Fibroblast of pulmonary artery (primary cell): ENCODE results near the gene GINS2.

Source experiments
- DNase-seq: peaks from one replicate; pipeline ENCODE4 v3.0.0-alpha.2; 2010; ENCODE audit warnings: low read depth
- H3K4me3 ChIP-seq: replicated peaks from 2 replicates; pipeline ENCODE4 v1.5.1; 2011; ENCODE audit warnings: low read depth, mild to moderate bottlenecking, control low read depth, low read length, moderate library complexity
- CTCF ChIP-seq: IDR thresholded peaks from 2 replicates; pipeline ENCODE4 v1.5.1; 2011; ENCODE audit warnings: mild to moderate bottlenecking, control low read depth, low read length, inconsistent platforms; ENCODE audit errors: missing control alignments

Gene GINS2

GRCh38 chr16:85685251-85685650, 3.5 kb downstream of the GINS2 start:
- H3K4me3 ChIP-seq: no peak overlapping the region
- TF ChIP-seq CTCF: no peak
- no peak for DNase-seq

GRCh38 chr16:85683363-85683762, 5.4 kb downstream of the GINS2 start:
- no peak overlapping the region for H3K4me3 ChIP-seq
- TF ChIP-seq CTCF: no peak
- DNase-seq: no peak

GRCh38 chr16:85682516-85682915, 6.2 kb downstream of the GINS2 start:
- DNase-seq: no peak
- no peak overlapping the region for H3K4me3 ChIP-seq
- TF ChIP-seq CTCF: no peak

- H3K4me3 ChIP-seq: no peak overlapping the region
- TF ChIP-seq CTCF: no peak
- DNase-seq: no peak
These were observed 7.5 kb downstream of the GINS2 start for GRCh38 chr16:85681255-85681654.

- no peak overlapping the region for H3K4me3 ChIP-seq
- no peak for TF ChIP-seq CTCF
- DNase-seq: no peak
These were observed 8.3 kb downstream of the GINS2 start for GRCh38 chr16:85680352-85680944.

GRCh38 chr16:85679870-85680269, 8.9 kb downstream of the GINS2 start:
- TF ChIP-seq CTCF: no peak
- H3K4me3 ChIP-seq: no peak overlapping the region
- DNase-seq: no peak

GRCh38 chr16:85678821-85679220, 9.9 kb downstream of the GINS2 start:
- no peak overlapping the region for H3K4me3 ChIP-seq
- no peak for DNase-seq
- no peak for TF ChIP-seq CTCF
